Hematopoietic multipotent progenitor cell (in vitro differentiated cells): ENCODE data around the gene SHCBP1L. TPM values are rescaled to one million over a fixed set of nuclear protein-coding genes. Genes with fewer than 3 reads are reported as not detected.

Source experiments
- DNase-seq, 3 donors: peaks; one replicate each; pipeline ENCODE4 v3.0.0-alpha.2; 2011 to 2015; ENCODE audit warnings: low read depth in 2 of 3, low spot score in 2 of 3
- total RNA-seq: library from RNA; depleted of rRNA; stranded (reverse); fragments of >200 nt; gene quantifications from one replicate; pipeline ENCODE4 v1.2.3, GENCODE V29; 2012

The SHCBP1L gene
- not detected for total RNA-seq

DNA sequence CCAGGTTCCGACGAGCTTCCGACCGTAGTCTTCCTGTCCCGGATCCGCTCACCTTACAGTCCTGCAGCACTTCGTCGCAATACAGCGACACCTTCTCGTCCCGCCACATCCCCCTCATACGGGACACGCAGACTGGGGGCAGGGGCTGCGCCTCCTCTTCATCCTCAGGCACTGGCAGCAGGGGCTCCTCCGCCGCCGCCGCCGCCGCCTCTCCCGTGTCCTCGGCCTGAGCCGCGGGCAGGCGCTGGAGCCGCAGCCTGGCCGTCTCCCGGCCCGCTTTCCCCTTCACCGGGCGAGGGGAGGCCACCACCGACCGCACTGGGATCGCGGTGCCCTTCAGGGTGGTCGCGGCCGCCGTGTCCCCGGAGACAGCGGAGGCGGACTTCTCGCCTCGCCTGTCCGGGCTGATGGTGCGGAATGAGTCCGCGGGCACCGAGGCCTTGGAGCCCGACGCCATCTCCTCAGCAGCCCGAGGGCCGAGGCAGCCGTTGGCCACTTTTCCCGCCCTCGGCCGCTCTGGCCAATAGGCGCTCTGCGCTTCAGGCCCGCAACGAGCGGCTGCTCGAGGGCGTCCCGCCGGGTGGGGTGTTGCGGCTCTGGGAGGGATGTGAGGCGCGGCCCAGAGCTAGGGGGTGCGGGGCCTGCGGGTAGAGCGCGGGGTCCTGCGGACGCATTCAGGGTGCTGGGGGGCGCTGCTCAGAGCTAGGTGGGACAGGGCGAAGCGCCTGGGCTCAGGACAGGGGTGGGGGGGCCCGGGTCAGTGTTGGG, at the start of gene SHCBP1L:
Gene SHCBP1L, minus strand, starts transcription at position 490 of the 768 bp plus-strand sequence. Its CDS starts 33 bp downstream, at position 457.
- no peak for DNase-seq

- DNase-seq, result no peak
These were observed 49.3 kb upstream of the SHCBP1L start for GRCh38 chr1:183002267-183002666.

DNA sequence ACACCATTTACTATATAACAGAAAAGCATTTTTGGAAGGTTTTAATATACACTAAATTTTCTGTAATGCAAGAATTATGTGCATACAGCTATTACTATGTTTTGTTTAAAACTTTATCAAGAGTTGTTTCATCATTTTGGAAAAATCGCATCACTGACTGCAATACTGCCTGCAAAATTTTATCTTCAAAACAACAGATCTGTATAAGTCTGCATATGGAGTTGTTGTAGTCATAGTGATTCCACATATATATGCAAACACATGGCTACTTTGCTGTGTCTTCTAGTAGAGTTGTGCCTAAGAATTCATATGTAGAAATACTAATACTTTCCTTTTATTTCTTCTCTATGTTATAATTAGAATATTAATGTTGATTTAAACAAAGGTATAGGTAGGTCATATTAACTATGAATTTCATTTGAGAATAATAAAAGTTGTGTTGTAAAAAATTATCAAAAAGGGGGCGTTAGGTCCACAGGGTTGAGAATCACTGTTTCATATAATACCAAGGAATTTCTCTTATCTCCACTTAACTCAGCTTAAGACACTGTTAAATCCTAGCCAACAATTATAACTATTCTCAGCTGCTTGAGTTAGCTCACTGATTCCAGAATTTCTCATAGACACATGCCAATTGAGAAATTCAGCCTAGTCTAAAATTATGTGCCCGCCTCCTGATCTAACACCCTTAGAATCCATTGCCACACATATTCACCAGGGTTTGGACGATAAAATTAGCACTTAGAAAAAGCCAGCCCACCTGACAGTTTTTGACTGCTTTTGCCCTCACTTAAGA, 47.4 kb upstream of the SHCBP1L start:
- no peak for DNase-seq

DNA sequence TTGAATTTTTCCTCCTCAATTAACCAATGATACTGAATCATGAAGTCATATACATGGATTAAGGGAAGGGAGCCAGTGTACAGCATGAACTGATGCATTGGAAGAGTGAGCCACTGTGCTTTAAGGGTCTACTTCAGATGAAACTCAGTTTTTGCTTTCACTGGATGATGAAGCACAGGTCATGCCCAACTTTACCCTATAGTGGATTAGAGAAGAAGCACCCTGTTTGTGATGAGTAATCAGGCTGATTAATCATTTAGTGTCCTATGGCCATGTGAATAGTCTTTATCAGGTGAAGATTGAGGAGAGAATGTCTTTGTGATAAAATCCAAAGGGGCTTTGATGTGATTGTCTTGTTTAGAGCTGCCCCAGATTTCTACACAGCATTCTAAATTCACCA, 45.5 kb upstream of the SHCBP1L start:
- no peak for DNase-seq

DNA sequence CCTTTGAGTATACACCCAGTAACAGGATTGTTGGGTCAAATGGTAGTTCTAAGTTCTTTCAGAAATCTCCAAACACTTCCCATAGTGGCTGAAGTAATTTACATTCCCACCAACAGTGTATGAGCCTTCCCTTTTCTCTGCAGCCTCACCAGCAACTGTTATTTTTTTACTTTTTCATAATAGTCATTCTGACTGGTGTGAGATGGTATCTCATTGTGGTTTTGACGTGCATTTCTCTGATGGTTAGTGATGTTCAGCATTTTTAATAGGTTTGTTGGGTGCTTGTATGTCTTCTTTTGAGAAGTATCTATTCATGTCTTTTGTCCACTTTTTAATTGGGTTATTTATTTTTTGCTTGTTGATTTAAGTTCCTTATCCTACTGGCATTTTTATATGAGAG, 43.9 kb upstream of the SHCBP1L start:
- no peak for DNase-seq

DNA sequence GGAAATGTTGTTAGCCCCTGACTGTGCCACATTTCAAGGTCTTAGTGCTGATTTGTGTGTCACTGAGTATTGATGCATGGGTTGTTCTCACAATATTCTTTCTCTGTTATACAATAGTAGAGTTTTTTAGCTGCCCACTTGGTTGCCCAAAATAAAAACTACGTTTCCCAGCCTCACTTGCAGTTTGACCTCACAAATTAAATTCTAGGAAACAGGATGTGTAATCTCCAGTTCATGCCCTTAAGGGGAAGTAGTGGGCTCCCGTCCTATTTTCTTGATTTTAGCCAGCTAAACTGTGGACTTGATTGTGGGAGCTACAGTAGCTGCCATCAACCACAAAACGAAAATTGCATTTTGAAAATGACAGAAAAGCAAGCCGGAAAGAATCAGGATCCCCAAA, 42.9 kb upstream of the SHCBP1L start:
- peak in 1 of 3 donors; percentile 3 for DNase-seq

- no peak for DNase-seq
These were observed 40.8 kb upstream of the SHCBP1L start for GRCh38 chr1:182993746-182994145.

DNA sequence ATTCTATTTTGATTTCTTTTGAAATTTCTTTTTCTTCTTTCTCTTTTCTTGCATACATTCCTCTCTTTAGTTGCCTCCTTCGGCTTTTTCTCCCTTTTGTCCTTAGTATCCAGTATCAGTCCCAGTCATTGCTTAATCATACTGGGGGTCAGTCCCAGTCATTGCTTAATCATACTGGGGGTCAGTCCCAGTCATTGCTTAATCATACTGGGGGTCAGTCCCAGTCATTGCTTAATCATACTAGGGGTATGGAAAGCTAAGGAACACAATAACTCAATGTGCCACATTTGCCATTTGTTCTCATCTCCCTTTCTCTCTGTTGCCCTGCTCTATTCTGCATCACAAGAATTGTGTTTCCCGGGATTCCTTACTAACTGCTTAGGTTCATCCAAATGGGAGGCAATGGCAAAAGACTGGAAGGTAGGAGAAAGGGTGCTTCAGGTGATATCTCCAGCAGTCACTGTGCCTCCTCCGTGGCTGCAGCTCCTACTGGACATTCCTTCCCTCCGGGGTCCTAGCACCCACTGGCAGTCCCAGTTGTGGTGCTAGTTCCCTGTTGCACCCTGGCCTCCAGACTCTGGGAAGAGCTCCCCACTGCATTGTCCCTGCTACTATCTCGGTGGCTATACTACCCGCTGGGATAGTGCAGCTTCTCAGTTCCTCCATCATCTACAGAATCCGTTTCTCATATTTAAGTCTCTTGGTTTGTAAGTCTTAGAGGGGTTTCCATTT, 37.6 kb upstream of the SHCBP1L start:
- no peak for DNase-seq

DNA sequence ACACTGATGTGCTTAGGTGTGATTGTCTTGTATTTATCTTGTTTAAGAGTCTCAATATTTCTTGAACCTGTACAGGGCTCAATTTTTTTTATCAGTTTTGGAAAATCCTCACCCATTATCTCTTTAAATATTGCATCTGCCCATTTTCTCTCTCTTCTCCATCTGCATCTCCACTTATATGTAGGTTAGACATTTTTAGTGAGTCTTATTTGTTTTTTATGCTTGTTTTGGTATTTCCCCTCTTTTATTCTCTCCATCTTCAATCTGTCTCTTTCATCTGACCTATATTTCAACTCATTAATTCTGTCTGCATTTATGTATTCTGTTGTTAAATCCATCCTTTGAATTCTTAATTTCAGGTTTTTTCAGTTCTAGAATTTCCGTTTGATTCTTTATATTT, 32.9 kb upstream of the SHCBP1L start:
- DNase-seq, result no peak

- no peak for DNase-seq
These were observed 31.7 kb upstream of the SHCBP1L start for GRCh38 chr1:182984621-182985020.

- DNase-seq, result no peak
These were observed 31.2 kb upstream of the SHCBP1L start for GRCh38 chr1:182984138-182984537.

DNA sequence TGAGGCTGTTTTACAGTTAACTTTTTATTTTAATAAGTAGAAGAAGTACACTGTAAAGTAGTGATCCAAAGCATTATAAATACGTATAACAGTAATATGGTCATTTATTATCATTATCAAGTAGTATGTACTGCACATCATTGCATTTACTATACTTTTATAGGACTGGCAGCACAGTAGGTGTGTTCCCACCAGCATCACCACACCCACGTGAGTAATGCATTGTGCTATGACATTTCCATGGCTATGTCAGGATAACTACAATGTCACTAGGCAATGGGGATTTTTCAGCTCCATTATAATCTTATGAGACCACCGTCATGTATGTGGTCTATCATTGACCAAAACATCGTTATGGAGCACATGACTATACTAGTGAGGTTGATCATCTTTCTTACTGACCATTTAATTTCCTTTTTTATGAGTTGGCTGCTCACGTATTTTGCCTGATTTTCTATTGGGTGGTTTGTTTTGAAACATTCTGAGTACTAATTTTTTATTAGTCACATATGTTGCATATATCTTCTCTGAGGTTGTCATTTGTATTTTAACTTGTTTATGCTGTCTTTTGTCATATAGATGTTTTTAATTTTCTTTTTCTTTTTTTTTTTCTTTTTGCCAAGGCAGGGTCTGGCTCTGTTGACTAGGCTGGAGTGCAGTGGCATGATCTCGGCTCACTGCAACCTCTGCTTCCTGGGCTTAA, 25.3 kb upstream of the SHCBP1L start:
- no peak for DNase-seq

DNA sequence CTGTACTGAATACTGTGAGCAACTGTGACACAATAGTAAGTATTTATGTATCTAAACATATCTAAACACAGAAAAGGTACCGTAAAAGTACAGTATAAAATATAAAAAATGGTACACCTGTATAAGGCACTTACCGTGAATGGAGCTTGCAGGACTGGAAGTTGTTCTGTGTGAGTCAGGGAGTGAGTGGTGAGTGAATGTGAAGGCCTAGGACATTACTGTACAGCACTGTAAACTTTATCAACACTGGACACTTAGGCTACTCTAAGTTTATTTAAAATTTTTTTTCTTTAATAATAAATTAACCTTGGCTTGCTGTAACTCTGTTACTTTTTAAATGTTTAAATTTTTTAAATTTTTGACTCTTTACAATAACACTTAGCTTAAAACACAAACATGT, 24.5 kb upstream of the SHCBP1L start:
- no peak for DNase-seq

DNA sequence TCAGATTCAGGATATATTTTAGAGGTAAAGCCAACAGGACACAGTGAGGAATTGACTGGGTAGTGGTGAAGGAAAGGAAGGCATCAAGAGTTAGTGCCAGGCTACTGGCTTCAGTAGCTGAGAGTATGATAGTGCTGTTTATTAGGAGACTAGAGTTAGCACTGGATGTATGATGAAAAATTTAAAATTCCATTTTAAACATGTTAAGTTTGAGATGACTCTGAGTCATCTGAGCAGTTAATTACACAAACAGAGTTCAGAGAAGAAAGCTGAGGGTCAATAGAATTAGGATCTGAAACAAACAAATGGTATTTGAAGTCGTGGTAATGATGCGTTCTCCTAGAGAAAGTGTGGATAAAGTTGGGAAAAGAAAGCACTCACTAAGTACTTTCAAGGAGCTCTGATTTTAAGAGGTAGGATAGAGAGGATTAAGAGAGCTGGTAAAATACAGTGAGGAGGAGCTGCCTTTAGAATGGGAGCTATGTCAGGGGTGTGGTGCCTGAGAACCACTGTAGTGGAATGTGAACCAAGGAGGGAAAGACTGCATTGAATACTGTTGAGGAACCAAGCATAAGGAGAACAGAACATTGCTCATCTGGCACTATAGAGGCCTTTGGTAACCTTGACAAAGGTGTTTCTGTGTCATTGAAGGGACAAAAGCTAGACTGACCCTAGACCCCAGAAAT, 21.7 kb upstream of the SHCBP1L start:
- no peak for DNase-seq

- DNase-seq, result no peak
These were observed 19.9 kb upstream of the SHCBP1L start for GRCh38 chr1:182972829-182973228.

DNA sequence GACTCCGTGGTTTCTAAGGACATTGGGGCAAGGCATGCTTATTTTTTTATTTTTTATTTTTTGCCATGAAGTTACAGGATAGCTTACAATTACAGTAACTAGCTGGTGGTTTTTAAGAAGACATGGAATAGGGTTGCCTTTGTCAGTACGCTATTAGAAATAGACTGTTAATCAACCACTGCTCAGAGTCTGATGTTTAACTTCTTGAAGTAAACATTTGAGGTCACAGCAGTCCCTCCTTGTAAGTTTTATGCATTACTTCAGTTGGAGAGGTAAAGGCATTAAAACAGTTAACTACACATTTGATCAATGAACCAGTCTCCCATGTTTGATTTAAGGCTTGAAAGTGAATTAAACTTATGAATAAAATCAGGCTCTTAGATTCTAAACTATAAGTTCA, 19.3 kb upstream of the SHCBP1L start:
- no peak for DNase-seq

- no peak for DNase-seq
These were observed 18.3 kb upstream of the SHCBP1L start for GRCh38 chr1:182971219-182971618.

- no peak for DNase-seq
These were observed 16.1 kb upstream of the SHCBP1L start for GRCh38 chr1:182968836-182969734.

- no peak for DNase-seq
These were observed 15.3 kb upstream of the SHCBP1L start for GRCh38 chr1:182968151-182968741.
